NOMO-1 treated with DMSO at 0.1 percent for 48 hours (cell line): Measurements from ENCODE around the gene PRDX4.
A peak's percentile ranks its signal among the peaks of the same experiment; 100 is the strongest.
"Not testable (repeated sequence)": the region's sequence is repeated elsewhere in the genome, so short reads cannot be mapped to it uniquely, and the experiment has no call there.

Experiments
- DNase-seq: peaks from one replicate; lab custom pipeline; 2025; ENCODE audit not compliant: unreplicated experiment; lab: John Stamatoyannopoulos, UW

The PRDX4 gene

DNA sequence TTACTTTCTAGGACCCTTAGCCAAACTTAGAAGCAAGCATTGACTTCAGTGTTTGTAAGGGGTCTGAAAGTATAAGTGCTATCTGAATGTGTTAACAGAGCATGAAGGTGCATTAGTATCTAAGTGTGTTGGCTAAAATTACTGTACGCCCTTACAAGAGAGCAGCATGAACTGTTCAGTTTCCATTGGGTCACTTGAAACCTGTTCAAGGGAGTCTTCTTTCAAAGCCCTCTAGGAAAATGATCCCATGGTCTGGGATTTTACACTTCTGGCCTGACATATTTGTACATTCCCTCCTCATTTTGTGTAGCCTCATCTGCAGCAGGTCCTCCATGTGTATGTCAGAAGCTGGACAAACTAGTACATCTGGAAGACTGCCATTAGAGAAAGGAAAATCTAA, 3.2 kb downstream of the PRDX4 start:
- DNase-seq, result no peak

GRCh38 chrX:23673108-23673507, 5.8 kb downstream of the PRDX4 start:
- no peak for DNase-seq

- not testable (repeated sequence) for DNase-seq
Observed at GRCh38 chrX:23676486-23676885, 9.2 kb downstream of the PRDX4 start.

GRCh38 chrX:23692166-23692565, 24.9 kb downstream of the PRDX4 start:
- DNase-seq, result no peak

GRCh38 chrX:23694606-23695005, 27.3 kb downstream of the PRDX4 start:
- DNase-seq, result peak; percentile 15

- DNase-seq, result peak; percentile 68
Observed at GRCh38 chrX:23699636-23700194, 32.4 kb downstream of the PRDX4 start.

DNA sequence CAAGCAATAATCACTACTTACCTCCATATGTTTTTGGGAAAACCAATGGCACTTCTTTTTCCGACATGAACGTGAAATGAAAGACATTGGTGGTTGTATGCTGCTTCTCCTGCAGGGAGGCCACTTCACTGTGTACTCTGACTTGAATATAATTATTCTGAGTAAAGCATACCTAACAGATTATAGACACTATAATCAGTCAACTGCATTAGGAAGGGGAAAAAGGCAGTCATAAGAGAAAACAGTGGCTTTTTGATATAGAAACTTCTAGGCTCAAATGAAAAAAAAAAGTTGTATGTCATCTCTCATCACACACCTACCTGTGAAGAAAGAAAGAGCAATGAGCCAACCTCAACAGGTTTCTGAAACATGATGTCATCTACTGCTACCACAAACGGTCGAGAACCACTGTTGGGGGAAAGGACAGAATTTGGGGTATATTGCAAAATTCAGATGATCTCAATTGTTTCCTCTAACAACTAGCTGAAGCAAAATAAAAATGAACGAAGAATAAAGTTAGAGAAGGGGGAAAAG, 37.4 kb downstream of the PRDX4 start:
- no peak for DNase-seq

DNA sequence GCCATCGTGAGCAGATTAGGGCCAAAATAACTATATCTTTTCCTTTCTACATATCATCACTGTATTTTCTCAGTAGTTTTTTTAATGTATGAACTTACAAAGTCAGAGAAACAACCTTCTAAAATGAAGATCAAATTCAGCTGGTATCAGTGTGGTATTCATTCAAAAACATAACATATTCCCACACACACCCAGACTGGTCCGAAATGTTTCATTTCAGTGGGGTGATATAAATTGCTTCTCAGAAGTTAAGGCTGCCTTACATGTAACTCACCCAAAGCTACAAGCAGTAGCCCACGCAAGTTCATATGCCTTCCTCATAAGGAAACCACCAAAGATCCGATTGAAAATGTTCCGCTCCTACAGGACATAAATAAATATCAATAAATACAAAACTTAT, 37.9 kb downstream of the PRDX4 start:
- no peak for DNase-seq

DNA sequence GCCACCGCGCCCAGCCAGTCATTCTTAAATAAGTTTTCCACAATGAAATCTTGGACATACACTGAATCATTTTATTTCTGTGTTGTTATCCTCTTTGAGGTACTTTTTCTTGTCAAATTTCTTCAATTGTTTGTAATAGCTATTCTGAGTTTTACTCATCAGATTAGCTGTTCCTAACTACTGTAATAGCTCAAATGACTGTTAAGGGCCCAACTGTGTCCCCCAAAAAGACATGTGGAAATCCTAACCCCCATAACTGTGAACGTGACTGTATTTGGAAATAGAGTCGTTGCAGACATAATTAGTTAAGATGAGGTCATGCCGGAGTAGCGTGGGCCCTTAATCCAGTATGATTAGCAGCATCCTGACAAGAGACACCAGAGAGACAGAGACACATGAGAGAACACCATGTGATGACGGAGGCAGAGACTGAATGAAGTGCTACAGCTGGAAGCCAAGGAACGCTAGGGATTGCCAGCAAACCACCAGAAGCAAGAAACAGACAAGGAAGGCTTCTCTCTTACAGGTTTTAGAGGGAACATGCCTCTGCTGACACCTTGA, 52.9 kb downstream of the PRDX4 start:
- DNase-seq, result no peak

- DNase-seq, result peak; percentile 58
Observed at GRCh38 chrX:23726191-23726590, 58.9 kb downstream of the PRDX4 start.

GRCh38 chrX:23727206-23727605, 59.9 kb downstream of the PRDX4 start:
- DNase-seq, result no peak

- no peak for DNase-seq
Observed at GRCh38 chrX:23729214-23729613, 61.9 kb downstream of the PRDX4 start.

DNA sequence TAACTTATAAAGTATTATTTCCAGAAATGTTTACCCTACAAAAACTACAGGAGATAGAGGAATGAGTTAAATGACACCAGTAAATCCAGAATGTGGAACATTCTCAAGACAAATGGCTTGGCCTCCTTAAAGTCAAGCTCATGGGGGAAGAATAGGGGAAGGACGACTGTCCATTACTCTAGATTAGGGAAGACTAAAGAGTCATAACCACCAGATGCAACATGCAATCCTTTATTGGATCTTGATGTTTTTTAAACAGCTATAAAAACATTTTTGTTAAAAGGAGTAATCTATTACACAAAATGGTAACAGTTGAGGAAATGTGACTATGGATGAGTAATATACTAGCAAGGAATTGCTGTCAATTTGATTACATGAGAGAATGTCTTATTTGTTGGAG, 64.7 kb downstream of the PRDX4 start:
- DNase-seq, result no peak

- peak; percentile 72 for DNase-seq
Observed at GRCh38 chrX:23732704-23733103, 65.4 kb downstream of the PRDX4 start.
